ENCODE results near the gene DKKL1. TPM values are rescaled to one million over a fixed set of nuclear protein-coding genes. Genes with fewer than 3 reads are reported as not detected.

DKKL1 gene
- total RNA-seq, 1 experiment from 2014 or later, result 7.3 TPM

DNA sequence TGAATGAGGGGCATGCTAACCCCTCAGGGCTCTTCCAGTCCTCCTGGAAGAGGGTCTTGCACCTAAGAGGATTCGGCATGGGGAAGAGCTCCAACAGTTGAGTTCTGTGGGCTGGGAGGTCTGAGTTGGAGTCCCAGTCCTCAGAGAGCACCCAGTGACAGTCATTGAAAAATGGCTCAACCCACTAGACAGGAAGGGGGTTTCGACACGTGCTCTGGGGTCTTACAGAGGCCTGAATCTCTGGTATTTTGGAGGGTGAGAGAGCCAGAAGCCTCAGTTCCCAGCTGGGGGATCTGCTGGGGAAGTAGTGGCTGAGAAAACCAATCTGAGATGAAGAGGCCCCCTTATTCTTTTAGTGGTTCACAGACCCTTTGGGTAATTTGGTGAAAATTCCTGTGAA, 50.6 kb downstream of the DKKL1 start:
- DNase-seq (ENCODE audit: low spot score), result no peak
- in situ Hi-C loops (cut with HindIII; ENCODE audit: low sequenced_read_pairs), result no loop called here

DNA sequence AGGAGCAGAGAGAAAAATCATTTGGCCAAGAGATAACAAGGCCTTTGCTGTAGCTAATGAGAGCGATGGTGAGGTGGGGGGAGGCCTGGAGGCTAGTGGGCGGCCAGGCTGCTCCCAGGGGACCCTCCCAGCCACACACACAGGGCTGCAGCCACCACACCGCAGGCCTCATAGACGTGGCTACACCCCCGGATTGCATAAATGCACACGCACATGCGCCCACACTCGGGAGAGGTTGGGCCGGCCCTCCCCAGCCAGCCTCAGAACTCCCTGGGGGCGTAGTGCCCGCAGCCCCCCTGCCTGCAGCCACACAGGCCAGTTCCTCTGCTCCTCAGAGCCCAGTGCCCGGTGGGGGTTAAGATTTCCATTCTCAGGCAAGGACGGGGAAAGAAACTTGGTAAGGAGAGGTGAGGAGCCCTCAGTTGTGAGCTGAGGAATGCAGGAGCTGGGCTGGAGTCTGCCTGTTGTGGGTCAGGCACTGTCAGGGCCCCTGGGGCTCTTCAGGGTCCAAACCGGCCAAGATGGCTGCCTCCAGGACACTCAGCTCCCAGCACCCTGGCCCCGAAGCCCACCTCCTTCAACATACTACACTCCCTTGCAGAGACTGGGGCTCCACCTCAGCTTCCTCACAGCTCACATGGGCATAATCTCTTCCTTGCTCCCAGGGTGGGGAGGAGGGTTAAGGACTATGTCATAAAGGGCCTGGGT, 51.6 kb downstream of the DKKL1 start:
- DNase-seq (ENCODE audit: low spot score), result no peak
- in situ Hi-C loops (cut with HindIII; ENCODE audit: low sequenced_read_pairs), result no loop called here

DNA sequence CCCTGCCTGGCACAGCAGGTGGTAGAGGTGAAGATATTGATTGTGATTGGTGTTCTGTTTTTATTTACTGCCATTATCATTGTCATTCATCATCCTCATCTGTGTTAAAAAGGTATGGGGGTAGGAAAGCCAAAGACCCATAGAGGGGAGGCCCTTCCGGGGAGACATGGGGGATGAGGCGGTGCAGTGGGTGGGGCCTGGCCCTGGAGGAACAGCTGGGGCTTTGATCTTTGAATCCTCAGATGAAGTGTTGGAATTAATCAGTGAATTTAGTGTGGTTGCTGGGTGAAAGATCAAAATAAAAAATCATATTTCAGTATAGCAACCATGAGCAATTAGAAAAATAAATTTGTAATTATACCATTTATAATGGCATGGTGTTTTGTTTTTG, 52.1 kb downstream of the DKKL1 start:
- DNase-seq (ENCODE audit: low spot score), result no peak
- in situ Hi-C loops (cut with HindIII; ENCODE audit: low sequenced_read_pairs), result no loop called here

DNA sequence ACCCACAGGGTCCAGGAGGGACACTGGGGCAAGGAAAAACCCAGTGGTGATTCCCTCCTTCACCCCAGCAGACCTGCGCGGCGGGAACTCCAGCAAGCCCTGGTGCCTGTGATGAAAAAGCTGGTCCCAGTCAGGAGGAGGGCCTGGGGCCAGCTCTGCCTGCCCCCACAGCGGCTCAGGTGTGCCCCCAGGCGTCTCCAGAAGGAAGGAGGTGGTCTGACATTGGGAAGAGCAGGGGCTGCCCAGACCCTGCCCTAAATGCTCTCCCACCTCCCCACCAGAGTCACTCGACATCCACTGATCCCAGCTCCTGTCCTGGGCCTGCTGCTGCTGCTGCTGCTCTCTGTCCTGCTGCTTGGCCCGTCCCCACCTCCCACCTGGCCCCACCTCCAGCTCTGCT, 53.4 kb downstream of the DKKL1 start:
- in situ Hi-C loops (cut with HindIII; ENCODE audit: low sequenced_read_pairs), result no loop called here
- DNase-seq (ENCODE audit: low spot score), result no peak

DNA sequence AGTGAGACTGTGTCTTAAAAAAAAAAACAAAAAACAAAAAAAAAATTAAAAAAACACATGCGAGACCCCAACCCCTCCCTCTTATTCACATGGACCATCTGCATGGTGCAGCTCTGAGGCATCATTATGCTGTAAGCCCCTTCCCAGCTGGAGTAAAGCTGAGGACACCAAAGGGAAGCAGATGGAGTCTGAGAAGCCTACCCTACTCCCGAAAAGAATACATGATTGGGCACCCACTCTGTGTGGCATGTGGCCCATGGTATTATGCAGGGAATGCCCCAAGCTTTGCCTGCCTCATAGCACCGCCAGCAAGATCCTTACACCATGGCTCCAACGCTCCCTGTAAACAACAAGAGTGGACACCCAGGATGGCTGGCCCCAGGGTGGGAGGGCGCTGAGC, 54.8 kb downstream of the DKKL1 start:
- in situ Hi-C loops (cut with HindIII; ENCODE audit: low sequenced_read_pairs), result no loop called here
- DNase-seq (ENCODE audit: low spot score), result no peak

DNA sequence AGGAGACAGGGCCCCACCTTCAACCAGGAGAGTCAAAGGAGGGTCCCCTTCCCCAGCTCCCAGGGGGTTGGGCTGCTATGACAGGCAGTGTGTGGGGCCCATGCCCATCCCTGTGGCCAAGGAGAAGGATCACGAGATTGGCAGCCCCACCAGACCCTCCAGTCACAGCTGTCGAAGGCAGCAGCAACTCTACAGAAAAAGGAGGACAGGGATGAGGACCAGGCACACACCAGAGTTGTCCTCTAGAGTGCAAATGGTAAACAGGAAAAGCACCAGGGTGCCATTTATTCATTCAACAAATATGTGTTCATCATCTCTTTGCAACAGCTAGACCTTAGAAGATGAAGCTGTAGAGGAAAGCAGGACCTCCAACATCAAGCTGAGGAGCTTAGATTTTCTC, 55.5 kb downstream of the DKKL1 start:
- DNase-seq (ENCODE audit: low spot score), result no peak
- in situ Hi-C loops (cut with HindIII; ENCODE audit: low sequenced_read_pairs), result no loop called here

DNA sequence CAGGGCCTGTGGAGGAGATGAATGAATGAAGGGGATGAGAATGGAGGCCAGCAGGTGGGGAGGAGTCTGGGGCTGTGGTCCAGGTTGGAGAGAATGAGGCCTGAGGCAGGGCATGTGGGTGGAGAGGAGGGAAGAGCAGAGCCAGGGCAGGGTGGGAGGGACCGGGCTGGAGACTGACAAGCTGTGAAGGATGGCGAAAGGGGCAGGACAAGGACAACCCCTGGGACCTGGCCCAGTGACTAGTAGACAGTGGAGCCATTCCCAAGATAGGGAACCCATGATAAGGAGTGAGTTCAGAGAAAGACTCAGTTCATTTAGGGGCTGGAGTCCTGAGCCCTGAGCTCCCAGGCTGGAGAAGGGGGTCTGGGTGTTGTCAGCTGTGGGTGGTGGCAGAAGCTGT, 56.5 kb downstream of the DKKL1 start:
- in situ Hi-C loops (cut with HindIII; ENCODE audit: low sequenced_read_pairs), result no loop called here
- DNase-seq (ENCODE audit: low spot score), result no peak

DNA sequence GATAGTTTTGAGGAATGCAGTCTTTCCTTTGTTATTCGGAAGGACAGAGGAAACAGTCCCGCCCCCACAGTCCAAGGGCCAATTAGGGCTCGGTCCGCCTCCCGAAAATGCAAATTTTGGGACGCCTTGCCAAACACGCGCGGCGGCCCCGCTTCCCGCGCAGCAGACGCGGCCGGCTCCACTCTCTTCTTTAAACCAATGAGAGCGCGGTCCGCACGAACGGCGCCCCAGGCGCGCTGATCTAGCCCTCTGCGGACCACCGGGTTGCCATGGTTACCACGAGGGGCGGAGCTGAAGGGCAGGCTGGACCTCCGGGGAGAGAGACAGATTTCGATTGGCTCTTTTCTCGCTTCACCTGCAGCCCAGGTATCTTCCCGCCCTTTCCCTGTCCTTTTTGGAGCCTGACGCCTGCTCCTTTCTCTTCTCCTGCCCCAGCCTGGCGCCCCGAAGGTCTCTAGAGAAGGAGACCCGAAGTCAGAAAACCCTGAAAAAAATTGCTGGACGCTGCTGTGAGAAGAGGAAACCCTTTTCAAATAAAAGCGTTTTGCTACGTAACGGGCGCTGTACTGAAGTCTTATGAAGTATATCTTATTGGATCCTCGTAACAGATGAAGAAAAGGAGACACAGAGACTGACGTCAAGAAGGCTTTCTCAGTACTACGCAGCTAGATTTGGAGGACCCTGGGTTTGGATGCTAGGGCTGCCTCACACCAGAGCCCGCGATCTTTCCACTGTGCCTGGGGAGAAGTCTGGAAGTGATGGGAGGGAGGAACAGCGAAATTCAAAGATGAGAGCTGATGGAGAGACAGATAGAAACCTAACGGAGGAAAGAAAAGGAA, 57.6 kb downstream of the DKKL1 start:
- in situ Hi-C loops (cut with HindIII; ENCODE audit: low sequenced_read_pairs), result no loop called here
- peak; percentile 93 for DNase-seq (ENCODE audit: low spot score)

DNA sequence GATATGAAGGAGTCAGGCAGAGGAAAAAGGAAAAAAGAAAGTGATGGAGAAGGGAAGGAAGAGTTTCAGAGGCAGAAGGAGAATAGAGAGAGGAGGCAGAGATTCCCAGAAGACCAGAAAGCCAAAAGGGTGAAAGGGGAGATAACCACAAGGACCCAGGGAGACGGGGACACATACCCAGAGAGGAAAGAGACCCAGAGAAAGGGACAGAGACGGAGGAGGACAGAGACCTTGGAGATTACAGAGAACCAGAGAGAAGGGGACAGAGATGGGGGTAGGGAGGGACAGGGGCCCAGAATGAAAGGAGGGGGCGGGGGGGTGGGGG, 58.2 kb downstream of the DKKL1 start:
- in situ Hi-C loops (cut with HindIII; ENCODE audit: low sequenced_read_pairs), result no loop called here
- DNase-seq (ENCODE audit: low spot score), result no peak

DNA sequence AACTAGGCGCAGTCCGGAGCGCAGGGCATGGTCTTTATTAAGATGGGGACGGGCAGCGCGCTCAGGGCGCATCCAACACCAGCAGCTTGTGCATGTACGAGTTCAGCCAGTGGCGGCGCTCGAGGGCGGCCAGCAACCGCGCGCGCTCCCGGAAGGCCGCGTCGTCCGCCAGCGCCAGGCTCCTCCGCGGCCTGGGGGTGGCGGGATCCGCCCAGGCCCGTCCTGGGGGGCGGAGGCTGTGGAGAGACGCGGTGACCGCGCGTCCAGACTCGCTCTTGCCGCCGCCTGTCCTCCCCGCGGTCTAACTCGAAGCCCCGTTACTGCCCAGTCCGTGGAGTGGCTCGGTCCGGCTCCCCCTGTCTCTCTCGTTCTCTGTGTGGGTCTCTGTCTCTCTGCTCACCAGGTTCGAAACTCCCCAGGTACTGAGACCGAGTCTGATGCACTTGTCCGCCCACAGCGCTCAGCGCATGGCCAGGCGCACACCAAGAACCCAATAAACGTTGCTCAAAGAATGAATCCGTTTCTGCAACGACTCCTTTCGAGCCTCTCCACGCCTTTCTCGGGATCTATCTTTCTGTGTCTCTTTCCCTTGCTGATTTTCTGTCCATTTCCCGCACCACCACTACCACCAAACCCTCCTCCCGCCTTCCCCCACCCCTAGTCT, 58.9 kb downstream of the DKKL1 start:
- in situ Hi-C loops (cut with HindIII; ENCODE audit: low sequenced_read_pairs), result no loop called here
- DNase-seq (ENCODE audit: low spot score), result peak; percentile 80

DNA sequence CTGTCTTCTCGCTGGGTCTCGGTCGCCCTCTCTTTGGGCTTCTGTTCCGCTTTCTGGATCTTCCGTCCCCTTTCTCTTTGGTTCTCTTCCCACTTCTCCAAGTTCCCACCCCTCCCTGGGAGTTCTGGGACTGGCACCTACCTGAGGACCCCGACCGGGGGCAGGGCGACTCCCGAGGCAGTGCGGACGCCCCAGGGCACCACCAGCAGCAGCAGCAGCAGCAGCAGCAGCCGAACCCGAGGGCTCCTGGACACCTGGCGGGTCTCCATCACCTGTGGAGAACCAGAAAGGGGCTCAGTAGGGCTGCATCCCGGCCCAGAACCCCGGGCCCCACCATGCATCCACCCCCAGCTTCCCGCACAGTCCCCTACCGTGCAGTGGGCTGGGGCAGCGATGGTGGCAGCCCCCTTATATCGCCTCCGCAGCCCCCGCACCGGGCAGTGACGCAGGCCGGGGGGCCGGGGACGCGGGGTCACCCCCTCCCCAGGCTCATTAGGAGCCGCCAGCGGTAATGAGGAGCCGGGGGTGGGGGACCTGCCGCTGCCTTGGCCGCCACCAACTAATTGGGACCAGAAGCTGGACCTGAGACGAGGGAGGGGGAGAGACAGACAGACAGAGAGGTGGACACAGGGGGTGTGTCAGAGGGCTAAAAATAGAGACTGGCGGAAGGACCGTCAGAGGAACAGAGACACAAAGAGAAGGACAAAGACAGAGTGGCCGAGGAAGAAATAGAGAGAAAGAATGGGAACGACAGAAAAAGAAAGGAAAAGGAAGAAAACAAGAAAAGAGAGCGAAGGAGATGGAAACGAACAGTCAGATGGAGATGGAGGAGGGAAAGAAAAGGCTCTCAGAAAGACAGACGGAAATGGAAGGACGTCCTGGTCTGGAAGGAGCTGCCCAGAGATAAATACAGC, 59.7 kb downstream of the DKKL1 start, which contains the start of gene PTH2:
Gene PTH2 (minus strand): TSS at position 371 of the 914 bp plus-strand sequence. CDS start 102 bp downstream, at position 269.
- in situ Hi-C loops (cut with HindIII; ENCODE audit: low sequenced_read_pairs), result no loop called here
- DNase-seq (ENCODE audit: low spot score), result no peak

DNA sequence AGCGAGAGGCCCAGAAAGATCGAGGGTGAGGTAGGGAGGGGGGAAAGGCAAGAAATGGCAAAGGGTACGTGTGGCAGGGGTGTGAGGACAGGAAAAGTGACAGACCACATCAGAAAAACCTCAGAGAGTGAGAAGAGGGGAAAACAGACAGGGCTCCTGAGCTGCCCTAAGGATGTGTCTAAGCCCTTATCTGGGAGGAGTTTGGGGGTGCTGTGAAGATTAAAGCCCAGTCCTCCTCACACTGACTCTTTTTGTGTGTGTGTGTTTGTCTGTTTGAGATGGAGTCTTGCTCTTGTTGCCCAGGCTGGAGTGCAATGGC, 60.3 kb downstream of the DKKL1 start:
- in situ Hi-C loops (cut with HindIII; ENCODE audit: low sequenced_read_pairs), result no loop called here
- DNase-seq (ENCODE audit: low spot score), result no peak

Other genes with a start within 250 kb of the DKKL1 start
- 19.1 and 32.2 TPM in 2 replicates for gene LIN7B, start 249.5 kb upstream of the DKKL1 start, total RNA-seq (2014; rRNA removed; shearing (Covaris generic))
- 0.74 TPM in 1 of 2 replicates, not detected in the other for gene C19orf73, start 244.7 kb upstream of the DKKL1 start, total RNA-seq (2014; rRNA removed; shearing (Covaris generic))
- gene PPFIA3, start 244.3 kb upstream of the DKKL1 start, total RNA-seq (2014; rRNA removed; shearing (Covaris generic)), result 101 and 111 TPM in 2 replicates
- 4.6 and 7.2 TPM in 2 replicates for gene HRC, start 208.5 kb upstream of the DKKL1 start, total RNA-seq (2014; rRNA removed; shearing (Covaris generic))
- 17.5 and 18.6 TPM in 2 replicates for gene TRPM4, start 206.1 kb upstream of the DKKL1 start, total RNA-seq (2014; rRNA removed; shearing (Covaris generic))
- gene SLC6A16, start 38.7 kb upstream of the DKKL1 start, total RNA-seq (2014; rRNA removed; shearing (Covaris generic)), result 6.6 TPM in 1 of 2 replicates, not detected in the other
- gene CD37, start 28.5 kb upstream of the DKKL1 start, total RNA-seq (2014; rRNA removed; shearing (Covaris generic)), result not detected in 2 replicates
- 30.2 and 33.2 TPM in 2 replicates for gene TEAD2, start 1.5 kb upstream of the DKKL1 start, total RNA-seq (2014; rRNA removed; shearing (Covaris generic))
- not detected in 2 replicates for gene KASH5, start 24.4 kb downstream of the DKKL1 start, total RNA-seq (2014; rRNA removed; shearing (Covaris generic))
- not detected in 2 replicates for gene PTH2, start 59.6 kb downstream of the DKKL1 start, total RNA-seq (2014; rRNA removed; shearing (Covaris generic))
- gene GFY, start 61.5 kb downstream of the DKKL1 start, total RNA-seq (2014; rRNA removed; shearing (Covaris generic)), result 0.55 and 1.3 TPM in 2 replicates
- gene SLC17A7, start 77.7 kb downstream of the DKKL1 start, total RNA-seq (2014; rRNA removed; shearing (Covaris generic)), result 3.1 and 7.0 TPM in 2 replicates
- 148 and 183 TPM in 2 replicates for gene PIH1D1, start 87.9 kb downstream of the DKKL1 start, total RNA-seq (2014; rRNA removed; shearing (Covaris generic))
- 50.9 and 65.6 TPM in 2 replicates for gene ALDH16A1, start 89.3 kb downstream of the DKKL1 start, total RNA-seq (2014; rRNA removed; shearing (Covaris generic))
- 0.74 TPM in 1 of 2 replicates, not detected in the other for gene FLT3LG, start 110.3 kb downstream of the DKKL1 start, total RNA-seq (2014; rRNA removed; shearing (Covaris generic))
- 2,624 and 3,787 TPM in 2 replicates for gene RPL13A, start 123.7 kb downstream of the DKKL1 start, total RNA-seq (2014; rRNA removed; shearing (Covaris generic))
- gene RPS11, start 132.6 kb downstream of the DKKL1 start, total RNA-seq (2014; rRNA removed; shearing (Covaris generic)), result 2,371 and 2,995 TPM in 2 replicates
- 29.8 and 35.9 TPM in 2 replicates for gene FCGRT, start 148.8 kb downstream of the DKKL1 start, total RNA-seq (2014; rRNA removed; shearing (Covaris generic))
- gene RCN3, start 164.1 kb downstream of the DKKL1 start, total RNA-seq (2014; rRNA removed; shearing (Covaris generic)), result 0.74 and 10.8 TPM in 2 replicates
- 69.6 and 97.3 TPM in 2 replicates for gene NOSIP, start 216.7 kb downstream of the DKKL1 start, total RNA-seq (2014; rRNA removed; shearing (Covaris generic))
- 1.9 TPM in 1 of 2 replicates, not detected in the other for gene PRRG2, start 217.4 kb downstream of the DKKL1 start, total RNA-seq (2014; rRNA removed; shearing (Covaris generic))
- 0.49 and 3.0 TPM in 2 replicates for gene PRR12, start 227.3 kb downstream of the DKKL1 start, total RNA-seq (2014; rRNA removed; shearing (Covaris generic))